Ascending aorta (tissue), 2 donors: ENCODE results near the gene RFT1. TPM values are rescaled to one million over a fixed set of nuclear protein-coding genes. Genes with fewer than 3 reads are reported as not detected.

ENCODE experiments used
- DNase-seq, 2 donors: peaks; one replicate each; pipeline ENCODE4 v3.0.0-alpha.2; 2019; ENCODE audit warnings: low spot score in 2 of 2
- H3K27ac ChIP-seq, 2 donors: fragments of 200-600 bp; sonication (generic); one replicate each; pipeline ENCODE4 v1.5.1; 2016 to 2017; ENCODE audit warnings: mild to moderate bottlenecking in 1 of 2
- H3K27me3 ChIP-seq: fragments of 200-600 bp; sonication (generic); one replicate; pipeline ENCODE4 v1.5.1; 2017
- H3K36me3 ChIP-seq, 2 donors: fragments of 200-600 bp; sonication (generic); one replicate each; pipeline ENCODE4 v1.5.1; 2016
- H3K4me1 ChIP-seq, 2 donors: fragments of 200-600 bp; sonication (generic); one replicate each; pipeline ENCODE4 v1.5.1; 2016 to 2017; ENCODE audit warnings: mild to moderate bottlenecking in 1 of 2
- H3K4me3 ChIP-seq, 2 donors: fragments of 200-600 bp; sonication (generic); one replicate each; pipeline ENCODE4 v1.5.1; 2016 to 2017; ENCODE audit warnings: mild to moderate bottlenecking in 1 of 2
- H3K9me3 ChIP-seq, 2 donors: fragments of 200-600 bp; sonication (generic); one replicate each; pipeline ENCODE4 v1.5.1; 2016
- CTCF ChIP-seq, 3 experiments: fragments of 200-600 bp in 2 of 3; fragments of 450-650 bp in 1 of 3; sonication (generic) in 2 of 3; IDR thresholded peaks; one replicate each; pipeline ENCODE4 v1.5.1; 2016 to 2019; ENCODE audit warnings: antibody characterized with exemption in 3 of 3, mild to moderate bottlenecking in 1 of 3, moderate library complexity in 1 of 3
- intact Hi-C: fragments of 100-400 bp; cut with DNase I; formaldehyde crosslinking; loops from one replicate; pipeline ENCODE4 v1.15.1; 2023
- total RNA-seq: library from RNA; depleted of rRNA; stranded (reverse); fragments of >200 nt; gene quantifications from one replicate; pipeline ENCODE4 v1.1.0, GENCODE V29; 2016

Gene RFT1
- total RNA-seq, 1 donor from 2014 or later = 12.1 TPM

DNA sequence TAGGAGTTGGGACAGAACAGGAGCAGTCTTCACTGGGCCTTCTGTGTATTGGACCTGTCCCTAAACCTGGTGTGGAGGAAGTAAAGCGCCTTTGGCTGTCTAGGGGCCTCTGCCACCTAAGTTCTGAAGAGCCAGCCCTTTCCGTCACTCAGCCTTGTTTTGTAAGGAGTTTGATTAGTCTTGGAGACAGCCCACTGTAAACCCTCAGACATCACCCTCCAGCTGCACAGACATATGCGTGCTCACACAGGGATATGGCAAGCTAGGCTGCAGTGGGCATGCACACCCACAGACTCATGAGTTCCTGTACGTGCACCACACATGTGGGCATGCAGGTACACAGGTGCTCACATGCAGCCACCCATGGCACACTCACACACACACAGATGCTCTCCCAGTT, 36.0 kb upstream of the RFT1 start:
- no peak for DNase-seq
- Histone ChIP-seq H3K9me3 (no peaks in the 10 kb centered on the region), H3K27me3 (no peaks in the 10 kb centered on the region), H3K4me1 (peaks cover 5 to 21% of the 10 kb centered on the region in 2 donors), H3K4me3 (peak overlapping the region in 1 of 2 donors; percentile 31), H3K36me3 (no peaks in the 10 kb centered on the region), H3K27ac (peak overlapping the region; percentile 61 to 76)
- intact Hi-C loops = no loop called here
- TF ChIP-seq CTCF (IDR thresholded peaks at IDR 0.05) = no peak

DNA sequence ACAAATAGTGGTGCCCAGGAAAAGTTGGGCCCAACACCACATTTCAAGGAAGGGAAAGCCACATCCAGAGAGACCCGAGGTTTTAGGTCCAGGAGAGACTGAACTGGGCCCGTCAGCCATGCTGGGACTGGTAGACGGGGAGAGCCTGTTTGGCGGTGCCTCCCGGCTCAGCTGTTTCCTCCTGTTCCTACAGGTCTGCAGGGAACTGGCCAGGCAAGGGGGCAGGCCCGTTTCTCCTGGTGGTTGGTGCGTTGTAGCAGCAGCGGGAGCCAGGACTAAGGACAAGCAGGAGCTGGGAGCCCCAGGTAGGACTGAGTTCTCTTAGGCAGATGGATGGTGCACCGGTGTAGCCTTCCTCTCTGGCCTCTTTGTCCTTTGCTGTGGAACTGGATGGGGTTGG, 34.7 kb upstream of the RFT1 start:
- Histone ChIP-seq H3K9me3 (no peaks in the 10 kb centered on the region), H3K4me1 (peaks cover 5 to 24% of the 10 kb centered on the region in 2 donors), H3K27ac (peak overlapping the region; percentile 27 to 81), H3K36me3 (no peaks in the 10 kb centered on the region), H3K27me3 (no peaks in the 10 kb centered on the region), H3K4me3 (no peak overlapping the region)
- TF ChIP-seq CTCF (IDR thresholded peaks at IDR 0.05) = no peak
- DNase-seq = no peak
- intact Hi-C loops = no loop called here

DNA sequence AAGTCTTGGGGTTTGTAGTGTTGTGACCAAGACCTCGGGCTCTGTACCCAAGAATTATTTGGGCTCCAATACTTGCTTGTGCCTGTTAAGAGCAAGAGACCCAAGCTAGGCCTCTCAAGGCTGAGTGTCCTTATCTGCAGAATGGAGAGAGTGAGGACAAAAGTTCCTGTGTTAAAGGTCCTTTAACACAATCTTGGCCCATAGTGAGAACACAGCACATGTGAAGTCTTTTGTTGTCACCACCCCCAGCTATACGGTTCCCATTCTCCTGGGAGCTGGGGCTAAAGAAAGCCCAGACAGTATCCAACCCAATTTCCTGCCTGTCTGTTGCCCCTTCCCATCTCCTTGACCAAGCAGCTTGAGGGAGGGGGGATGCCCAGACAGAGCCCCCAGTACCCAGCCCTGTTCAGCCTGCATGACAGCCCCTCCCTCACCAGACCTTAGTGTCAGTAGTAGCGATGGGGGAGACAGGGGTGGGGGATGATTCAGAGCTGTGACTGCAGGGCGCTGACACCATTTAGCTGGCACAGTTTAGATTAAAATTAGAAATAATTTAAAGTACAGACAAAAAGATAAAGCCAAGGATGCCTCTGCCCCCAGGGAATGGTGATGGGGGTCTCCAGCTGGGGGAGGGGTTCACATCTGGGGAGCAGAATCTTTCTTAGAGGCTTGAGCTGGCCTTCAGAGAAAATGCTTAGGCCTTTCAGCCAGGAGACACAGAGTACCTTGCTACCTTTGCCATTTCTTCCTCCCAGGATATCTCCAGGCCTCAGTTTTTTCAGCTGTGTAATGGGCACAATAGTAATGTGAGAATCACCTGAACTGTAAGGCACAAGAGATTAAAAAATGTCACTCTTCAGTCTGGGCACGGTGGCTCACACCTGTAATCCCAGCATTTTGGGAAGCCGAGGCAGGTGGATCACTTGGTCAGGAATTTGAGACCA, 33.5 kb upstream of the RFT1 start:
- Histone ChIP-seq H3K4me3 (peak overlapping the region in 1 of 2 donors; percentile 88), H3K4me1 (peaks cover 11 to 36% of the 10 kb centered on the region in 2 donors), H3K36me3 (no peaks in the 10 kb centered on the region), H3K27me3 (no peaks in the 10 kb centered on the region), H3K27ac (peak overlapping the region; percentile 81 to 93), H3K9me3 (no peaks in the 10 kb centered on the region)
- no peak for TF ChIP-seq CTCF (IDR thresholded peaks at IDR 0.05)
- no peak for DNase-seq
- intact Hi-C loops = no loop called here

DNA sequence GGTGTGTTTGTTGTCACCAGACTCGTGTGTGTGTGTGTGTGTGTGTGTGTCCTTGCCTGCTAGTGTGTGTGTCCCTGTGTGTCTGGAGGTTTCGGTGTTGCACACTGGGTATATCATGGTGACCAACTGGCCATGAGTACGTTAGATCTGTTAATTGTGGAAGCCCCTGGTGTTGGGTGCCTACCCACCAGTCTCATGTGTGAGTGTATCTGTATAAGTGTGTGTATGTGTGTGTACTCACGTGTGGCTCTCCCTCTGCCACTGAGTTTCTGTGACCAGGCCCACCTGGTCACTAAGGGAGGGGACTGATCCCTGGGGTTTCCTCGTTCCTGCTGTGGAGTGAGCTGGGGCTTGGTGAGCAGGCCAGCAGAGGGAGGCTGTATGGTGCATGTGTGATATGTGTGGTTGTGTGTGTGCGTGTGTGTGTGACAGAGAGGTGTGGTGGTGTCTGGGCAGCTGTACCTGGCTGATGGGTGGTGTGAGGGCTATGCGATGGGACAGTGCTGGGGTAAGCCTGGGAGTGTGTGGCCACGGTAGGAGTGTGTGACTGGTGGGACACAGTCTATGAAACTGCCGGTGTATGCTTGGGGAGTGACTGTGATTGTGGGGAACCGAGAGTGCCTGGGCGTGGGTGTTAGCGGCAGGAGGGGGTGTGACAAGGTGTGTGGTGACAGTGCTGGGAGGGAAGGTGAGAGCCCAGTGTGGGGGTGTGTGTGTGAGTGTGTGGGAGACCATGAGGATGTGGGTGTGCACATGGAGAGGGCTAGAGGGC, 32.6 kb upstream of the RFT1 start:
- intact Hi-C loops = no loop called here
- H3K4me3 ChIP-seq = peak overlapping the region; percentile 88 to 90
- H3K27ac ChIP-seq = peak overlapping the region; percentile 81 to 93

More for the DNA sequence above, 32.6 kb upstream of the RFT1 start:
- DNase-seq = no peak
- Histone ChIP-seq H3K36me3 (no peaks in the 10 kb centered on the region), H3K27me3 (no peaks in the 10 kb centered on the region), H3K4me1 (peaks cover 11 to 39% of the 10 kb centered on the region in 2 donors), H3K9me3 (no peaks in the 10 kb centered on the region)
- no peak for TF ChIP-seq CTCF (IDR thresholded peaks at IDR 0.05)
